GM18508 (cell line): ENCODE data around the gene NAA80.
"Not testable (repeated sequence)": the region's sequence is repeated elsewhere in the genome, so short reads cannot be mapped to it uniquely, and the experiment has no call there.

ENCODE experiments used
- ATAC-seq: cut with Tn5 transposase; IDR thresholded peaks from one replicate; pipeline ENCODE4 v1.9.1; 2021; ENCODE audit warnings: moderate number of reproducible peaks; ENCODE audit not compliant: insufficient read depth, unreplicated experiment

The NAA80 gene

DNA sequence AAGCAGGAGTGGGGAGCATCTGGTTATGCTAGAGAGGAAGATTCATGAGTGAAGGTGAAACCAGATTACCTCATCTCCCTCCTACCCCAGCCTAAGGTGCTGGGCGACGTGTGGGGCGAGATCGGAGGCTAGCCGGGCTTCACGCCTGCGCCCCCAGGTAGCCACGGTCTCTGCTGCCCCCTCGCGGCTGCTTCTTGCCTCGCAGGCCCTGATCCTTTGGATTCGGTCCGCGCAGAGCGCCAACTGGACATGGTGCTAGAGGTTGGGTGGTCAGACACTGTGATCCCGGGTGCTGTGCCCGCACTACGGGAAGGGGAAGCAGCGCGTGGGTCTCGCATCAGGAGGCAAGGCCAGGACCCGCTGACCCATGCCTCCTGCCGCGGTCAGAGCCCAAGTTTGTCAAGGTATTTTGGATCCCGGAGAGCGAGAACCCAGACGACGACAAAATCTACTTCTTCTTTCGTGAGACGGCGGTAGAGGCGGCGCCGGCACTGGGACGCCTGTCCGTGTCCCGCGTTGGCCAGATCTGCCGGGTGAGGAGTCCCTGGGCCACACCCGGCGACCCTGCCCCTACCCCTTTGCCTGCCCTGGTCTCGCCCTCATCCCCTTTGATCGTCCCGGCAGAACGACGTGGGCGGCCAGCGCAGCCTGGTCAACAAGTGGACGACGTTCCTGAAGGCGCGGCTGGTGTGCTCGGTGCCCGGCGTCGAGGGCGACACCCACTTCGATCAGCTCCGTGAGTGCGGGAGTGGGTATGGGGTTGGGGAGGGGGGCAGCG, 26.1 kb downstream of the NAA80 start:
- ATAC-seq: peak; percentile 70

DNA sequence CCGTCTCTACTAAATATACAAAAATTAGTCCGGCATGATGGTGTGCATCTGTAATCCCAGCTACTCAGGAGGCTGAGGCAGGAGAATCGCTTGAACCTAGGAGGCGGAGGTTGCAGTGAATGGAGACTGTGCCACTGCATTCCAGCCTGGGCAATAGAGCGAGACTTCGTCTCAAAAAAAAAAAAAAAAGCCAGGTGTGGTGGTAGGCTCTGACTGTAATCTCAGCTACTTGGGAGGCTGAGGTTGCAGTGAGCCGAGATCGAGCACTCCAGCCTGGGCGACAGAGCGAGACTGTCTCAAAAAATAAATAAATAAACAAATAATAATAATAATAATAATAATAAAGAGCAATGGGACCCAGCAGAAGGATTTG, 26.7 kb downstream of the NAA80 start:
- ATAC-seq: not testable (repeated sequence)

DNA sequence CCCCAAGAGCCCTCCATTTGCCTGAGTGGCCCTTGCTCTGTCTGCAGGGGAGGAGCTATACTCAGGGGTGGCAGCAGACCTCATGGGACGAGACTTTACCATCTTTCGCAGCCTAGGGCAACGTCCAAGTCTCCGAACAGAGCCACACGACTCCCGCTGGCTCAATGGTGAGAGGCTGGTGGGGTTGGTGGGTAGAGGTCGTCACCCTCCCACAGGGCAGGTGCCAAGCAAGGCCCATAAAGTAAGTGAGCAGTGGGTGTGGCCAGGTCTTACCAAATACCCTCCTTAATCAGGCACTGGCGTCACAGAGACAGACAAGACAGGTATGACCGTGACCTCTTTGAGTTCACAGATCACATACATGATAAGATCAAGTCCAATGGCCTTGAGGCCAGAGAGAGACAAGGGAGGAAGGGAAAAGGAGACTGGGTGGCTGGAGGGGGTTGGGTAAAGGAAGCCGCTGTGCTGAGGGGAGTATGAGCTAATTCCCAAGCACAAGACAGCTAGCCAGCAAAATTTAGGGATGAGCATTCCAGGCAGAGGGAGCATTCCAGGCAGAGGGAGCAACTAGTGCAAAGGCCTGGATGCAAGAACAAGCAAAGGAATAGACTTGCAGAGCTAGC, 27.8 kb downstream of the NAA80 start:
- ATAC-seq: no peak

DNA sequence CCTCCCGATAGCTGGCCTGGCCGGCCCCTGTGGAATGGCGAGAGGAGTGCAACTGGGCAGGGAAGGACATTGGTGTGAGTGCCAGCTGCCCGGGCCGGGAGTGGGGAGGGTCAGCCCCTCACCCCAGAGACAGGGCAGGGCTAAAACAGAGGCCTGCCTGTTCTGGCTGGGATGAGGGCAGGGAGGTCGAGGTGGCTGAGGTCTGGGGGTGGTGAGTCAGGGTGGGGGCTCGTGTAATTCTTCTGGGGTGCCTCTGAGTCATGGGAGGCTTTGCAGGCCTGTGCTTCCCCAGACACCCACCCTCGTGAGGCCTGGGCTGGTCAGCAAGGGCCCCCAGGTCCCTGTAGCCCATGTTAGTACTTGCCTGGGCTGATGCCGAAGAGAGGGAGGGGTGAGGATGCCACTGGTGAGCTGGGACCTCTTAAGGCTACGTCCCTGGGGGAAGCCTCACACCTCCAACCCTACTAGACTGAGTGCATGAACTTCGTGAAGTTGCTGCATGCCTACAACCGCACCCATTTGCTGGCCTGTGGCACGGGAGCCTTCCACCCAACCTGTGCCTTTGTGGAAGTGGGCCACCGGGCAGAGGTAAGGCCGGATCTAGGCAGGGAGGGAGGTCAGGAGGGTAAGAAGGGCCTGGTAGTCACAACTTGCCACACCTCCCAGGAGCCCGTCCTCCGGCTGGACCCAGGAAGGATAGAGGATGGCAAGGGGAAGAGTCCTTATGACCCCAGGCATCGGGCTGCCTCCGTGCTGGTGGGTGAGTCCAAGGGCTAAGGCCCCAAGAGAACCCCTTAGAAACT, 28.6 kb downstream of the NAA80 start:
- ATAC-seq: no peak

DNA sequence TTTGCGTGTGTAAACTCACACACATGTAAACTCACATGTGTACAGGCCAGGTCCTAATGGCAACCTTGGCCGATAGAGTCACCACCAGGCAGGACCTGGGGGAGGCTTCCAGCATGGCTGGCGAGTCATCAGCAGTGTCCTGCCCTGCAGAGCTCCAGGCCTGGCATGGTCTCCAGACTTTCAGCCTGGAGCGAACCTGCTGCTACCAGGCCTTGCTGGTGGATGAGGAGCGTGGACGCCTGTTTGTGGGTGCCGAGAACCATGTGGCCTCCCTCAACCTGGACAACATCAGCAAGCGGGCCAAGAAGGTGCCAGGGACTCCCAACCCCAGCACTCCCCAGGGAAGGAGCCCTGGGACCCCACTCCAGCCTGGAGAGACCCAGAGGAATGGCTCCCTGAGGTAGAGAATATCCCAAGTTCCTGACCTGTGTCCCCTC, 29.2 kb downstream of the NAA80 start:
- no peak for ATAC-seq

DNA sequence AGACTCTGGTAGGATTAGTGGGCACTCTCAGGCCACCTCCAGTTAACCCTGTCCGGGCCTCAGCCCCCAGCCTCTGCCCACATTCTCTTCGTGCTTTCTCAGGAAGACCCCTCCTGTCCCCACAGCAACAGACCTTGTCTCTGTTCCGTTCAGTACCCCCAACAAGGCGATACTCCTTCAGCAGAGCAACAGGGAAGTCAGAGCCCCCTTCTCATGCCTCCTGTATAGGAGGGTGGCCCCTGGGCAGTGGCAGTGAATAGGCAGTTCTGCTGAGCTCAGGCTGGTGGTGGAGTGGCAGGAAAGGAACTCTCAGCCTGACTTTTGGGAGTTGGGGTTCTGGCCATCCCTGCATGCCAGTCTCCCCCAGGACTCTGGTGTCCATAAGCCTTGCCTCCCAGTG, 29.7 kb downstream of the NAA80 start:
- ATAC-seq: no peak

DNA sequence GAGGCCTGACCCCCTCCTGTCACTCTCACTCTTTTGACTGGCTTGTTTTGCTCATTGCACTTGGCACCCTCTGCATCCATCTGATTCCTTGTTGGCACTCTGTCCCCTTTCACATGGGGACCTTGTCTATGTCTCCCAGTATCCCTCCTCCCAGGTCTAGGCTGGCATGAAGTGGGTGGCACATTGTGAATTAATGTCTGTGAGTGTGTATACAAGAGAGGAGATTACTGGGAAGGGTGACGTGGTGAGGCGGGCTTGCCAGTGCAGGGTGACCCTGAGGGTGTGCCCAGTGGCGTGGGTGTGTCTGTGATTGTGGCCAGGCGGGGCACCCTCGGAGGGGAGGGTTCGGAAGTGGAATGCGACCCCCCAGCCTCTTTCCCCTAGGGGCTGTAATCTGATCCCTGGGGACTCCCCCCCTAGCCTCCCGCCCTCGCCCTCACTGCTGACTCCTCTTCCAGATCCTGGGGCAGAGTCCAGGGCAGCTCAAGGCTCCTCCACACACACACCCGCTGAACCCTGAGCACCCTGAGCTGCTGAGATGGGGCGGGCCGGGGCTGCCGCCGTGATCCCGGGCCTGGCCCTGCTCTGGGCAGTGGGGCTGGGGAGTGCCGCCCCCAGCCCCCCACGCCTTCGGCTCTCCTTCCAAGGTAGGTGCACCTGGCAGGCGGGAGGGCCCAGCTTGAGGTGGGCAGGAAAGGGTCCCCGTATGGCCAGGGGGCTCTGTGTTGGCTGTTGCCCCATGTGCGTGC, 30.3 kb downstream of the NAA80 start, which contains the start of gene SEMA3B:
SEMA3B (plus strand) TSS at position 445 of the 749 bp plus-strand sequence; CDS start at position 539, 94 bp downstream.
- ATAC-seq: no peak

DNA sequence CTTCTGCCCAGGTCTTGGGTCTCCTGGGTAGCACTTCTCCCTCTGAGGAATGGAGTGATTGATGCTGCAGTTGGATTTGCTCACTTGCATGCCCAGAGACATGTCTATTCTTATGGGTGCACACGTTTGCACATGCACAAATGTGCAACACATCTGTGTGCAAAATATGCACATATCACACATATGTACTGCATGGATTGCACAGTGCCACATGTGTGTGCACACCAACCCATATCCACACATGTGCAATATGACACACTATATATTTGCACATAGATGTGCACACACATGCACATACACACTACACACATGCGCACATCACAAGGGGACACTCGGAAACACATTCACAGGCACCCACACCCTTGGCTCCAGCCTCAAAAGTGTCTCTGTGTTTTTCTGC, 30.9 kb downstream of the NAA80 start:
- ATAC-seq: no peak

DNA sequence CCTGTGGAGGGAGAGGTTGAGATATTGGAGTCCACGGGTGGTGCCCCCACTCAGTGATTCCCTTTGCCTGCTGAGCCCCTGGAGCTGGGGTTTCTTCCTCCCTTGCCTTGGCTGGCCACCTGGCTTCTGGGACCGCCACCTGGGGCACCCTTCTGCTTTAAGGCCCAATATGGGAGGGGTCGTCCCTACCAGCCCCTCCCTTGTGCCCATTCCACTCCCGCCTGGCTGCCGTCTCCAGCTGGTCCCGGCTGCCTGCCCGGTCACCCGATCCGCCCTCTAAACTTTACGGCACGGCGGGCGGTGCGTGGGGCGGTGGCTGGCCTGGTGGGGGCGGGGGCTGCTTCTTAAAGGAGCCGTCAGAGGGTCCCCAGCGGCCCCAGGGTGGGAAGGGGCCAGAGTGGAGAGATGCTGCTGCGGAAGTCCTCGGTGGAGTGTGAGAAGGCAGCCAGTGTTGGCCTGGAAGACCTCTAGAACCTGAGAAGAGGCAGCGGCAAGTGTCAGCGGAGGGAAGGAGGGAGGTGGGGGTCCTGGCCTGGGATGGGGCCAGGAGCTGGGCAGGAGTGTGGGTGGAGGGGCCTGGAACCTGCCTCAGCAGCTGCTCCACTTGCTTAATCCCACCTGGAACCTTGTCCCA, 31.8 kb downstream of the NAA80 start:
- ATAC-seq: no peak

DNA sequence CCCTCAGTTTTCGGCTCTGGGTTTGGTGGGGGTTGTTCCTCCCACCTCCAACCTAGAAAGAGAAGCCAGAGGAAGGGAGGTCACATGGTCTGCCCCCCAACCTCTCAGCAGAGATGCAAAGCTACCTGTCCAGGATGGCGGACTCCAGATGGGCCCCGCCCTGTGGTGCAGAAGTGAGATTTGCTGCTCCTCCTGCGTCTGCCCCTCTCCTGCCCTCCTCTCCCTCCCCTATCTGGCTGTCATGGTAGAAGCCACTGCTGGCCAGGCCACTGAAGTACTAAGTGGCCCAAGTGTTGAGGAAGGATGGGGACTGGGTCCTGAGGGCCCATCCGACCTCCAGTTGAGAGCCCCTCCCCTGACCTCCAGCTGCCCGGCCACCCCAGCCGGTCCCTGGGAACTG, 32.4 kb downstream of the NAA80 start:
- no peak for ATAC-seq

DNA sequence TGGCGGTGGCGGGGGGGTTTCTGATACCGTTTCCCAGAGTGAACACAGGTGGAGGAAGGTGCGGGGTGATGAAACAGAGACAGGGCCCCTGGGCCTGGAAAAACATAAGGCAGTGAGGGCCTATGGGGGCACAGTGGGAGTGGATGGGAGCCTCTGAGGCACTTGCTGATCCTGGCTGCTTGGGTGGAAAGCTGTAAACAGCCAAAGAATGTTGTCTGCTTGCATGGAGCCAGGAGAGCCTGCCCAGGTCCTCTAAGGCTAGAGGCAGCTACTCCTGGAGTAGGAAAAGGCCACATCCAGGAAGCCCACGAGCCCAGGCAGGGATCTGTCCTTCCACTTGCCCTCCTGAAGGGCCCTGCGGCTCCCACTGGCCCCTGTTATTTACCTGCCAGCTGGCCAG, 33.2 kb downstream of the NAA80 start:
- ATAC-seq: no peak

DNA sequence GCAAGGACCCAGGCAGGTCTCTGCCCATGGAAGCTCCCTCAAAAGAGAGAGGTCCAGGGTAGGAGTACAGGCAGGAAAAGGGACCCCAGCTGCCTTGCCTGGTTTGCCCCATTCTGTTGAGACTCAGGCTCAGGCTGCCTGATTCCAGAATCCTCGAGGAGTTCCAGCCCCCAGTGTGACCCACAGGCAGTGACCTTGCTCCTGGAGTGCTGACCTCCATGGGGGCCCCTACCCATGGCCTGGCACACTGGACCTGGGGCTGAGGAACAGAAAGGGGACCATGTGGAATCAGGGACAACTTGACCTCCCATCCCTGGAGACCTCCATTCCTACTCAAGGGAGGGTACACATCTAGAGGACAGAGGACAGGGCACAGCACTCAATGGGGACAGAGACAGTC, 33.6 kb downstream of the NAA80 start:
- ATAC-seq: no peak

DNA sequence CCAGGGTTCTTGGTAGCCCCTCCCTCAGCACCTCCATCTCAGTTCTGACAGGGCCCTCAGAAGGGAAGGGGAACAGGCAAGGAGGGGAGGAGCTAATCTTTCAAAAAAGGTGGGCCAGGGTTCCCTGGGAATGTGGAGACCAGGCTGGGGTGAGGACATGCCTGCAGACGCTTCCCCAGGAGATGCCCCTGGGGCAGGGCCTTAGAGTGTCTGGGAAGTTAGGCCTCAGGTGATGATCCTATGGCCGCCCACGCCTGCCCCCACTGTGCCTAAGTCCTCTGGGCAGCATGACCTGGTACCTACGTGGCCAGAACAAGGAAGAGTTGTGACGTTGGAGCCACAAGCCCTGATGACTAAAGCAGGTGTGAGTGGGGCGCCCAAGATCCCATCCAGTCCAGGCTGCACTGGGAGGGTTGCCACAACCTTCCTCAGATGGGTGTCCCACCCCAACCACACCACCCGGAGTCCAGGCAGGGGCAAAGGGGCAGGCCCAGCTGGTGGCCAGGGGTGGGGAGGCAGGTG, 34.2 kb downstream of the NAA80 start:
- no peak for ATAC-seq

DNA sequence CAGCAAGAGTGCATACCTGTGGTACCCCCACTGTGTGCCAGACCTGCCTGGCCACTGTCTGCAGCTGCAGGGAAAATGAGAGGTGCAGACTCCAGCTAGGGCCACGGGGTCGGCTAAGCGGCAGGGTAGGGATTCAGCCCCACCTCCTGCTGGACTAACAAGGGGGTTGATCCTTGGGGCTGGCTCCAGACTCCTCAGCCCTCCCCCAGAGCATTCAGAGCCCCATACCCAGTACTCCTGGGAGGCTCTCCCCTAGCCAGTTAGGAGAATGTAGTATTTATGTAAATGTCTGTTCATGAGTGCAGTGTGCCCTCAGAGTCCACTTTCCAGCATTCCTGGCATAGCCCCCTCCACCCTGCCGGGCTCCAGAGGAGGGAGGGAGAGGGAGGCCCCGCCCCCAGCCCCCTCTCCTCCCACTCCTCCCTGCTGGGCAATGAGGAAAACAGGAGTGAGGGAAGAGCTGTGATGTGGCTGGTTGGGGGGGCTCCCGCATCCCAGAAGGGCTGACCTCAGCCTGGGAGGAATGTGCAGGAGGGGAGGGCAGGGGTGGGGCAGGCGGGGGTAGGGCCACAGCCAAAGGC, 34.7 kb downstream of the NAA80 start:
- ATAC-seq: no peak

DNA sequence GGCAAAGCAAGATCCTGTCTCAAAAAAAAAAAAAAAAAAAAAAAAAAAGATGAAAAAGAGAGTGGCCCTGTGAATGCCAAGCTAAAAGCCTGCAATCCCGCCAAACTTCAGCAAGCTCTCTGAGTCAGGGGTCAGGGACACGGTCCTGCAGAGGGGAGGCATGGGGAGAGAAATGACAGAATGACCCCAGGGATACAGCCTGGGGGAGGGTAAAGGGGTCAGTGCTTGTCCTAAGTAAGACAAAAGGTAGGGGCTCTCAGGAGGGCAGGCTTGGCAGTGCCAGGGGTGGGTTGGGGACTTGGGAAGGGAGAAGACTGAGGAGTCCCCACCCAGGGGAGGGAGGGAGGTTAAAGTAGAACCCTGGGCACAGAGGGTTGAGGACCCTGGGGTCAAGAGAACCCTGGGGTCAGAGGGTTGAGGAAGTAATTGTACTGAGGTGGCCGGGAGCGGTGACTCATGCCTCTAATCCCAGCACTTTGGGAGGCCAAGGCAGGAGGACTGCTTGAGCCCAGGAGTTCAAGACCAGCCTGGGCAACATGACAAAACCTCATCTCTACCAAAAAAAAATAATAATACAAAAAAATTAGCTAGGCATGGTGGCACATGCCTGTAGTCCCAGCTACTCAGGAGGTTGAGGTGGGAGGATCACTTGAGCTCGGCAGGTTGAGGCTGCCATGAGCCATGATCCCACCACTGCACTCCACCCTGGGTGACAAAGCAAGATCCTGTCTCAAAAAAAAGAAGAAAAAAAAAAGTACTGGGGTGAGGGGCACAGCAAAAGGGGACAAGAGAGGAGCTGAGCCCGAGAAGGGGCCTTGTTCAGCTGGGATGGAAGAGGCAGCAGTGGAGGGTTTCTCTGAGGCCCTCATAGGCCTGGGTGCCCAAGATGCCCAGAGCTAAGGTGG, 35.5 kb downstream of the NAA80 start:
- no peak for ATAC-seq

DNA sequence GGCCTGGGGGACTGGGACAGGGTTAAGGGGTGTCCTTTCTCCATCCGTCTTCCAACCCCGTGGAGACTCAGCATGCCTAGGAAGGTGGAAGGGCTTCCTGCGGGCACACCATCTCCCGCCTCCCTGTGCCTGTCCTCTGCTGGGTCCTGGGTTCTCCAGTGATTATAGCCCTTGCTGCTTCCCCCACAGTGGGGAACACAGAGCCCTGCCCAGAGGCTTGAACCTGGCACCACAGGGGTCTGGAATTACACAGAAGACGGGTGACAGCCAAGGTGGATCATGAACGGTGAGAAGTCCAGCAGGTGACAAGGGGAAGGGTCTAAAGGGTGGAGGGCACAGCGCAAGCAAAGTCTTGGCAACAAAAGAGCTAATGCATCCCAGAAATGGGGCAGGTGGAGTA, 36.4 kb downstream of the NAA80 start:
- no peak for ATAC-seq

DNA sequence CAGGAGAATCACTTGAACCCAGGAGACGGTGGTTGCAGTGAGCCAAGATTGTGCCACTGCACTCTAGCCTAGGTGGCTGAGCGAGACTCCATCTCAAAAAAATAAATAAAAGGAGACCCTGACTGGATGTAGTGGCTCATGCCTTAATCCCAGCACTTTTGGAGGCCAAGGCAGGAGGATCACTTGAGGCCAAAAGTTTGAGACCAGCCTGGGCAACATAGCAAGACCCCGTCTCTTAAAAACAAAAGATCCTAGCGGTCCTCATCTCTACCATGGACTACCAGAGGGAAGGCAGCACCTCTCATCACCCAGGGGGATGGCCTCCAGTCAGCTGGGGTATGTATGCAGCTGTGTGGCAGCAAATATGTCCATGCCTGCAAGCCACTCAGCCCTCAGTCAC, 37.0 kb downstream of the NAA80 start:
- not testable (repeated sequence) for ATAC-seq

DNA sequence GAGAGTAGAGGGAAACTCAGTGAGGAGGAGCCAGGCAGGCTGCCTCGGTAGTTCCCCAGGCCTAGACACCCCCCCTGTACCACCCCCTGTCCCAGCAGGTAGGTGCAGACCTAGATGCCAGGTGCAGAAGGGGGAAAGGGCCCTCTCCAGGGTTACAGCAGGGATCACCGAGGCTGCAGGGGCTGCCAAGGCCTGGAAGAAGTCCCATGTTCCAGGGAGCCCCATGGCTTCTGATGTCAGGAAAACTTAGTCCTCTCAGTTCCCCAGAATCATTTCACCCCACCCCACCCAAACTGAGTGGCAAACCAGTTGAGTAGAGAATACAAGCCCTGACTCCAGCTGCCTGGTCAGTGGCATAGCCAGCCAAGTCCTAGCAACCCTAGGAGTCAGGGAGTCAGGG, 37.7 kb downstream of the NAA80 start:
- no peak for ATAC-seq
